ENCODE results near the gene HIPK2.

DNA sequence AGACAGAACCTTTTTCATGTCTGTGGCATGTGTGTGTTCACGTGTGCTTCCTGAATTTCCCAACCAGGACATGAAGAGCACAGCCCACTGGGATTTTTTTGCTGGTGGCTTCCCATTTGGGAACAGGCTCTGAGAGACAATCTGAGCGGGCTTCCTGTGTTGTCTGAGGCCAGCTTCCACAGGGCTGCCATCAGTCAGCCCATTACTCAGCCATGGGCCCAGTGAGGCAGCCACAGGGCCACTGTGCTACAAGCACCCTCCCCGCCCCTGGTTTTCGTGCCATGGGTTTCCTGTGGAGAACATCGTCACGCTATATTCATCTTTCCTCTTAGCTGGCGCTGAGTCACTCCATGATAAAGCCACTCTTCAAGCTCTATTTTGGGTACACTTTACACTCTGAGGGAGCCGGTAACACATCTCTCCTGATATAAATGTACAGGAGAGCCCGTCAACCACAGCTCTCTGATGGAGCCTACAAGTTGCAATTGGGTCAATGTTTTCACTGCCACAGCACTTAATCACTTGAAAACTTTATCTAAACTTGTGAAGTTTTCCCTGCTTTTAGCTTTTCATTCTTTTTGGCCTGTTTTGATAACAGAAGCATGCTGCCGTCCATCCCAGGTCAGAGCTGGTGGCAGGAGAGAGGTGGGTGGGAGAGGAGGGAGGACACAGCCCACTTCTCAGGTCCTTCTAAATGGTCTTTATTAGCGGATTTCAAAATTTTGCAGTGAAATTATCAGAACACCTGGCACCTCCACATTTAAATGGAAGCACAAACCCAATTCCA, 96.9 kb downstream of the HIPK2 start:
- TF ChIP-seq CTCF (optimal IDR thresholded peaks at IDR 0.05 in 1 of 3, IDR thresholded peaks at IDR 0.05 in 1 of 3, conservative IDR thresholded peaks at IDR 0.05 in 1 of 3; ENCODE audit: extremely low read depth in 1 of 3, insufficient read depth in 2 of 3, low read length in 3 of 3), result no peak
- no peak for TF ChIP-seq EZH2 (IDR thresholded peaks at IDR 0.05; ENCODE audit: low read length)
